IMR-90 (cell line): Measurements from ENCODE around the gene AZU1. TPM values are rescaled to one million over a fixed set of nuclear protein-coding genes. Genes with fewer than 3 reads are reported as not detected.
A peak's percentile ranks its signal among the peaks of the same experiment; 100 is the strongest.

Experiments used
- ATAC-seq: fragments of 200-7000 bp; cut with Tn5 transposase; 2 replicates; pipeline ENCODE4 v1.9.1; 2020; ENCODE audit warnings: low read depth, mild to moderate bottlenecking, moderate library complexity
- BruUV-seq: library from RNA; stranded (reverse); fragments of 400-500 nt; replicated peaks from 2 replicates; lab custom pipeline; 2021; lab: Mats Ljungman, UMichigan
- CTCF ChIA-PET: fragments of 300-600 bp; formaldehyde crosslinking; extraction: SDS; loops from one replicate; lab custom pipeline; 2021; ENCODE audit warnings: antibody characterized with exemption; lab: Yijun Ruan, JAX
- POLR2A ChIA-PET: fragments of 300-600 bp; sonication (Branson Sonifier 250); formaldehyde crosslinking; loops from one replicate; lab custom pipeline; 2022; ENCODE audit warnings: antibody characterized with exemption; ENCODE audit not compliant: unreplicated experiment; lab: Charles Lee
- DNase-seq: peaks from one replicate; pipeline ENCODE4 v3.0.0; 2013
- H2AFZ ChIP-seq: replicated peaks from 2 replicates; pipeline ENCODE3; 2013; ENCODE audit warnings: low read length, mild to moderate bottlenecking; ENCODE audit not compliant: poor library complexity
- H2AK5ac ChIP-seq: 2 replicates; pipeline ENCODE4 v1.6.1; 2013; ENCODE audit warnings: low read depth, low read length, inconsistent platforms
- H2AK9ac ChIP-seq: replicated peaks from 2 replicates; pipeline ENCODE3; 2013; ENCODE audit warnings: mild to moderate bottlenecking, low read depth, low read length, moderate library complexity; ENCODE audit not compliant: poor library complexity
- H2BK120ac ChIP-seq: 2 replicates; pipeline ENCODE4 v1.6.1; 2013; ENCODE audit warnings: low read depth, low read length, inconsistent platforms
- H2BK15ac ChIP-seq: 3 replicates; pipeline ENCODE4 v1.6.1; 2013; ENCODE audit warnings: low read depth, low read length, inconsistent platforms
- H2BK20ac ChIP-seq: 2 replicates; pipeline ENCODE4 v1.6.1; 2013; ENCODE audit warnings: low read depth, mild to moderate bottlenecking, inconsistent platforms, low read length, moderate library complexity
- H2BK5ac ChIP-seq: 2 replicates; pipeline ENCODE4 v1.6.1; 2013; ENCODE audit warnings: mild to moderate bottlenecking, low read depth, low read length, inconsistent platforms; ENCODE audit not compliant: poor library complexity, severe bottlenecking
- H3K14ac ChIP-seq: replicated peaks from 2 replicates; pipeline ENCODE4 v1.6.1; 2013; ENCODE audit warnings: low read depth, low read length, inconsistent platforms
- H3K18ac ChIP-seq: 2 replicates; pipeline ENCODE4 v1.6.1; 2013; ENCODE audit warnings: low read depth, low read length, control low read depth
- H3K23ac ChIP-seq: 2 replicates; pipeline ENCODE4 v1.6.1; 2013; ENCODE audit warnings: low read depth, low read length, inconsistent platforms
- H3K27ac ChIP-seq: 2 replicates; pipeline ENCODE4 v1.5.1; 2013; ENCODE audit warnings: mild to moderate bottlenecking, control low read depth, low read length; ENCODE audit not compliant: insufficient read depth
- H3K27me3 ChIP-seq: 2 replicates; pipeline ENCODE4 v1.6.1; 2013; ENCODE audit warnings: low read length; ENCODE audit not compliant: control insufficient read depth, insufficient read depth
- H3K36me3 ChIP-seq: 2 replicates; pipeline ENCODE4 v1.6.1; 2013; ENCODE audit warnings: low read length, mixed read lengths; ENCODE audit not compliant: control insufficient read depth, insufficient read depth
- H3K4ac ChIP-seq: 2 replicates; pipeline ENCODE4 v1.6.1; 2013; ENCODE audit warnings: low read depth, low read length, inconsistent platforms
- H3K4me1 ChIP-seq: 2 replicates; pipeline ENCODE4 v1.6.1; 2013; ENCODE audit warnings: low read length, mixed read lengths; ENCODE audit not compliant: control insufficient read depth, insufficient read depth
- H3K4me2 ChIP-seq: 2 replicates; pipeline ENCODE4 v1.6.1; 2013; ENCODE audit warnings: low read depth, mild to moderate bottlenecking, control low read depth, low read length, moderate library complexity
- H3K4me3 ChIP-seq: 2 replicates; pipeline ENCODE4 v1.5.1; 2013; ENCODE audit warnings: low read depth, mild to moderate bottlenecking, control low read depth, low read length, moderate library complexity; ENCODE audit not compliant: insufficient read depth
- H3K56ac ChIP-seq: 2 replicates; pipeline ENCODE4 v1.6.1; 2013; ENCODE audit warnings: low read length, inconsistent platforms; ENCODE audit not compliant: insufficient read depth; ENCODE audit errors: extremely low read depth
- H3K79me1 ChIP-seq, 2 experiments: 2 replicates each; pipeline ENCODE4 v1.6.1; 2013; ENCODE audit warnings: low read length in 2 of 2, inconsistent platforms in 1 of 2, low read depth in 1 of 2
- H3K9ac ChIP-seq: 2 replicates; pipeline ENCODE4 v1.6.1; 2013; ENCODE audit warnings: low read depth, low read length, control low read depth
- H3K9me1 ChIP-seq: 2 replicates; pipeline ENCODE4 v1.6.1; 2013; ENCODE audit warnings: low read length, inconsistent platforms; ENCODE audit not compliant: insufficient read depth
- H3K9me3 ChIP-seq: 2 replicates; pipeline ENCODE4 v1.6.1; 2013; ENCODE audit warnings: low read length; ENCODE audit not compliant: control insufficient read depth, insufficient read depth
- H4K20me1 ChIP-seq: 2 replicates; pipeline ENCODE4 v1.6.1; 2013; ENCODE audit warnings: low read length, inconsistent platforms; ENCODE audit not compliant: insufficient read depth
- H4K5ac ChIP-seq: 2 replicates; pipeline ENCODE4 v1.6.1; 2013; ENCODE audit warnings: mild to moderate bottlenecking, low read depth, low read length, control low read depth
- H4K8ac ChIP-seq, 2 experiments: 2 replicates each; pipeline ENCODE4 v1.6.1; 2013; ENCODE audit warnings: low read depth in 2 of 2, low read length in 2 of 2, control low read depth in 1 of 2, inconsistent platforms in 1 of 2
- H4K91ac ChIP-seq: 2 replicates; pipeline ENCODE4 v1.6.1; 2013; ENCODE audit warnings: low read depth, low read length, inconsistent platforms; ENCODE audit not compliant: insufficient read depth
- BHLHE40 ChIP-seq: fragments of 150-350 bp; IDR thresholded peaks from 2 replicates; pipeline ENCODE4 v1.6.1; 2016; ENCODE audit warnings: mild to moderate bottlenecking, low read depth, low read length
- CHD1 ChIP-seq: IDR thresholded peaks from 2 replicates; pipeline ENCODE4 v1.6.1; 2012; ENCODE audit warnings: low read depth, low read length, improper control_type of control experiment
- FOS ChIP-seq: fragments of 150-350 bp; IDR thresholded peaks from 2 replicates; pipeline ENCODE4 v1.6.1; 2016; ENCODE audit warnings: low read depth, low read length
- MAFK ChIP-seq: IDR thresholded peaks from 2 replicates; pipeline ENCODE4 v1.6.1; 2012; ENCODE audit warnings: low read depth, low read length, improper control_type of control experiment
- MAZ ChIP-seq: IDR thresholded peaks from 2 replicates; pipeline ENCODE4 v1.6.1; 2012; ENCODE audit warnings: low read depth, mild to moderate bottlenecking, low read length, improper control_type of control experiment, moderate library complexity, borderline replicate concordance
- NFE2L2 ChIP-seq: fragments of 150-350 bp; IDR thresholded peaks from 2 replicates; pipeline ENCODE4 v1.6.1; 2016; ENCODE audit warnings: low read depth, mild to moderate bottlenecking, low read length
- POLR2A ChIP-seq: IDR thresholded peaks from 2 replicates; pipeline ENCODE4 v1.6.1; 2012; ENCODE audit warnings: mild to moderate bottlenecking, low read depth, low read length
- RAD21 ChIP-seq: IDR thresholded peaks from 2 replicates; pipeline ENCODE4 v1.6.1; 2012; ENCODE audit warnings: low read length, improper control_type of control experiment
- RFX5 ChIP-seq: IDR thresholded peaks from 2 replicates; pipeline ENCODE4 v1.8.0; 2012; ENCODE audit warnings: low read depth, mild to moderate bottlenecking, low read length, moderate library complexity
- SMC3 ChIP-seq: fragments of 150-350 bp; IDR thresholded peaks from 2 replicates; pipeline ENCODE4 v1.6.1; 2016; ENCODE audit warnings: low read depth, mild to moderate bottlenecking, antibody characterized with exemption, low read length, moderate library complexity
- WGBS, 2 experiments: methylation state at CpG; one replicate each; pipeline versions ENCODE4 v1.1.5 to v1.1.7; 2013; ENCODE audit warnings: missing lambda C conversion rate in 2 of 2; ENCODE audit not compliant: insufficient read length in 1 of 2; ENCODE audit errors: extremely low coverage in 2 of 2; 5-methylcytosine and 5-hydroxymethylcytosine counted together
- dilution Hi-C: fragments of 300-500 bp; cut with HindIII; formaldehyde crosslinking; loops from one replicate; pipeline ENCODE4 v1.14.3; 2018; ENCODE audit warnings: low sequenced_read_pairs; ENCODE audit not compliant: unreplicated experiment
- in situ Hi-C: fragments of 300-500 bp; cut with MboI; formaldehyde crosslinking; loops from 3 replicates; pipeline ENCODE4 v1.14.3; 2019; ENCODE audit warnings: low sequenced_read_pairs, inconsistent platforms, mixed read lengths
- intact Hi-C: fragments of 100-400 bp; cut with micrococcal nuclease; formaldehyde crosslinking; loops from 2 replicates; pipeline ENCODE4 v1.10.0; 2022
- polyA plus RNA-seq, 3 experiments: library from polyadenylated mRNA; depleted of rRNA; stranded (reverse); fragments of >200 nt; gene quantifications; 2 replicates each; pipeline ENCODE4 v1.2.3, GENCODE V29; 2012; ENCODE audit warnings: low replicate concordance in 1 of 3
- total RNA-seq: library from RNA; depleted of rRNA; stranded (reverse); fragments of >200 nt; gene quantifications from 2 replicates; pipeline ENCODE4 v1.2.3, GENCODE V29; 2012
- TF ChIP-seq, protein P1 (sequence below): fragments of 150-350 bp; IDR thresholded peaks from 2 replicates; pipeline ENCODE4 v1.6.1; 2016; ENCODE audit warnings: low read depth, mild to moderate bottlenecking, low read length, moderate library complexity, borderline replicate concordance

The AZU1 gene
- total and polyA plus RNA-seq, 2 of the 4 experiments (the other 2 are of a cell fraction) = 0.12 TPM; not detected in 1

DNA sequence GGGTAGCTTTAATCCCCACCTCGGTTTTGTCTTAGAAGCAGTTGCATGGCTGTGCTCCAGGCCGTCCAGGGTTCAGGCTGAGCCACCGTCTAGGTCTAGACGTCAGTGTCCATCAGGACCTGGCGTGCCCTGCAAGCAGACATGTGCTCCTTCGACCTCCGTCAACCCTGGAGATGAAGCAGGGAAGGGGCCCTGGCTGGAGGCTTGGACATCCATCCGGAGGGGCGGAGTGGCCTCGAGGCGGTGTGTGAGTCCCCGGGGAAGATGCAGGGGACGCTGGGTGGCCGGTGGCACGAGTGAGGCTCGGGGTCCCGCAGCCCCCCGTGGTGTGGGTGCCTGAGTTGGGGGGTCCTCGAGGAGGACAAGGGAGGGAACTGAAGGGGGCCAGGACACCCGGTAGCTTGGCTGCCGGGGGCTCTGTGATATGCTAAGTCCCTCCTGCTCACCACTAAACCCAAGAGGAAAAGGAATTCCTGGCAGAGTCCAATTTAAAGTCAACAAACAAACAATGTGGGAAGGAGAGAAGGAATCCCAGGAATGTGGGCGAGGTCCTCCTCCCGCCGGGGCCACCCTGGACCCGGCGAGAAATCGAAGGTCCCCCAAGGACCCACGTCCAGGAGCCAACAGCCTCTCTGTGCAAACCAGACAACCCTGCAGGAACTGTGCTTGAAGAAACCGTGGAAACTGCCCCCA, 45.3 kb upstream of the AZU1 start (continued):
- TF ChIP-seq CHD1 (no peak), SMC3 (no peak)

DNA sequence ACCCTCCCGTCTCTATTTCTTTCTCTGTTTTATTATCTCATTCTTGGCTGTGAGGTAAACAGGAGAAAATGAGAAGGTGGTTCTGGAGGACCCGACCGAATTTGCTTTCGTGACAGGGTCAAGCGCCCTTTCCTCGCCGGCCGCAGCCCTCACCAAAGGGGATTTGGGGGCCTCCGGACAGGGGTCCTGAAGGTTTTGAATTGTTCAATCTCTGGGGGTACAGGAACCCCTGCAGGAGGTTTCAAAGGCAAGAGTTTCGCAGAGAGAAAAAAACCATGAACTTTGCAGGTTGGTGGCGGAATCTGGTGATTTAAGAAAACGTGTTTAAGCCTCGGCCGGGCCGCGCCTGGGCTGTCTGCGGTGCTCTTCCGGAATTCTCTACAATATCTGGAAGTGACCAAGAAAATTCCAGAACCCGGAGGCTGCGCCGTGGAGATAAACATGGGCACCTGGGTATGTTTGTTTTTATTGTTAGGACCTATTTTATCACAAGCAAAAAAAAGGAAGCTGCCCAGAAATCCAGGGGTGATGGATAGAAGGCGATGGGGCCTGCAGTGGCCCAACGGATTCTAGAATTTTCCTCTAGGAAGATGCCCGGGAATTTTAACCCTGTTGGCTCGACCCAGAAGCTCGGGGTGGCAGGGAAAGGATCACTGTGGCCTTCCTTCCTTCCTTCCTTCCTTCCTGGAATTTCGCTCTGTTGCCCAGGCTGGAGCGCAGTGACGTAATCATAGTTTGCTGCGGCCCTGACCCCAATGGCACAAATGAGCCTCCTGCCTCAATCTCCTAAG, 44.6 kb upstream of the AZU1 start:
- H3K4me3 ChIP-seq = no peak overlapping the region; the same call in 1 of the 2 replicates
- H3K36me3 ChIP-seq = no peaks in the 10 kb centered on the region
- BruUV-seq = no TSS peak
- in situ Hi-C loops (no loop called here), intact Hi-C loops (loop anchor here (2.0 kb wide), 1 partner anchor 14 kb away; the partner anchor contains the start of gene PTBP1), dilution Hi-C loops (no loop called here)
- POLR2A ChIA-PET = no interaction called here
- no peak for ATAC-seq
- peak overlapping the region; percentile 96 for H2BK120ac ChIP-seq
- H3K4ac ChIP-seq = peak overlapping the region; percentile 89
- peak overlapping the region; percentile 77; the same call in 1 of the 3 replicates for H2BK15ac ChIP-seq
- no peak overlapping the region for H3K9ac ChIP-seq
- no peaks in the 10 kb centered on the region for H3K9me3 ChIP-seq
- peak overlapping the region; percentile 50; the same call in 1 of the 2 replicates for H3K56ac ChIP-seq
- peaks cover 19% of the 10 kb centered on the region for H3K4me1 ChIP-seq
- CTCF ChIA-PET = no interaction called here
- peak overlapping the region; percentile 76 for H3K23ac ChIP-seq
- no peak overlapping the region for H2BK5ac ChIP-seq
- peak overlapping the region; percentile 75 for H2AK9ac ChIP-seq
- H3K9me1 ChIP-seq = peaks cover 15% of the 10 kb centered on the region
- no peaks in the 10 kb centered on the region for H3K27me3 ChIP-seq
- H3K27ac ChIP-seq = peak overlapping the region; percentile 12; the same call in 1 of the 2 replicates
- H2AK5ac ChIP-seq = peak overlapping the region; percentile 81
- H2AFZ ChIP-seq = peak overlapping the region; percentile 80
- peak overlapping the region; percentile 90 for H3K14ac ChIP-seq
- peak overlapping the region; percentile 80 for H2BK20ac ChIP-seq
- no peak for TF ChIP-seq NFE2L2
- TF ChIP-seq FOS = no peak
- no peak for TF ChIP-seq RFX5
- TF ChIP-seq RAD21 = no peak
- TF ChIP-seq POLR2A = no peak
- no peak for TF ChIP-seq MAFK
- no peak for TF ChIP-seq MAZ
- no peak for TF ChIP-seq BHLHE40
- TF ChIP-seq, protein P1, sequence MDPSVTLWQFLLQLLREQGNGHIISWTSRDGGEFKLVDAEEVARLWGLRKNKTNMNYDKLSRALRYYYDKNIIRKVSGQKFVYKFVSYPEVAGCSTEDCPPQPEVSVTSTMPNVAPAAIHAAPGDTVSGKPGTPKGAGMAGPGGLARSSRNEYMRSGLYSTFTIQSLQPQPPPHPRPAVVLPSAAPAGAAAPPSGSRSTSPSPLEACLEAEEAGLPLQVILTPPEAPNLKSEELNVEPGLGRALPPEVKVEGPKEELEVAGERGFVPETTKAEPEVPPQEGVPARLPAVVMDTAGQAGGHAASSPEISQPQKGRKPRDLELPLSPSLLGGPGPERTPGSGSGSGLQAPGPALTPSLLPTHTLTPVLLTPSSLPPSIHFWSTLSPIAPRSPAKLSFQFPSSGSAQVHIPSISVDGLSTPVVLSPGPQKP = no peak
- H4K5ac ChIP-seq = peak overlapping the region; percentile 59
- peak overlapping the region; percentile 66 for H3K4me2 ChIP-seq
- peak overlapping the region; percentile 82 to 90; a peak in 3 of 4 replicates for H4K8ac ChIP-seq
- DNase-seq = no peak
- 83% methylated on average over 7 of the region's 30 CpGs; no CpG with 5 or more reads in 1 of the 2 experiments for WGBS, 2 experiments
- H3K79me1 ChIP-seq = peaks cover 2 to 38% of the 10 kb centered on the region in 2 experiments; a peak in 2 of 4 replicates
- peaks cover 3% of the 10 kb centered on the region; the same call in 1 of the 2 replicates for H4K20me1 ChIP-seq
- peak overlapping the region; percentile 53 for H3K18ac ChIP-seq
- peak overlapping the region; percentile 85 for H4K91ac ChIP-seq
